ENCODE measurements around the gene ZBTB7B.

The ZBTB7B gene

GRCh38 chr1:155018617-155019348 is 16.2 kb downstream of the ZBTB7B start:
- no peak for DNase-seq

GRCh38 chr1:155019377-155020245 is 17.0 kb downstream of the ZBTB7B start:
- no peak for DNase-seq

- no peak for DNase-seq
These were observed 19.7 kb downstream of the ZBTB7B start for GRCh38 chr1:155022136-155022926.

- no peak for DNase-seq
These were observed 20.3 kb downstream of the ZBTB7B start for GRCh38 chr1:155022927-155023236.

- no peak for DNase-seq
These were observed 21.0 kb downstream of the ZBTB7B start for GRCh38 chr1:155023627-155024026.

GRCh38 chr1:155024315-155024714 is 21.7 kb downstream of the ZBTB7B start:
- no peak for DNase-seq

GRCh38 chr1:155026154-155026553 is 23.6 kb downstream of the ZBTB7B start:
- no peak for DNase-seq

- no peak for DNase-seq
These were observed 24.0 kb downstream of the ZBTB7B start for GRCh38 chr1:155026588-155026987.

- no peak for DNase-seq
These were observed 27.1 kb downstream of the ZBTB7B start for GRCh38 chr1:155029513-155030242.

GRCh38 chr1:155030243-155030795 is 27.7 kb downstream of the ZBTB7B start:
- no peak for DNase-seq

- no peak for DNase-seq
These were observed 28.3 kb downstream of the ZBTB7B start for GRCh38 chr1:155030899-155031298.

- DNase-seq = no peak
These were observed 30.3 kb downstream of the ZBTB7B start for GRCh38 chr1:155032886-155033285.

- DNase-seq = no peak
These were observed 30.9 kb downstream of the ZBTB7B start, which contains the start of the genes DCST1 and DCST2 for GRCh38 chr1:155033524-155033923. Gene DCST1 (plus strand): TSS chr1:155033824. CDS start chr1:155034037, 213 bp downstream. Gene DCST2 (minus strand): TSS chr1:155033781. CDS start chr1:155033701, 80 bp downstream.

GRCh38 chr1:155034318-155035208 is 32.0 kb downstream of the ZBTB7B start:
- DNase-seq = no peak

GRCh38 chr1:155035936-155036335 is 33.3 kb downstream of the ZBTB7B start:
- no peak for DNase-seq

- DNase-seq = no peak
These were observed 34.4 kb downstream of the ZBTB7B start for GRCh38 chr1:155037043-155037442.

- DNase-seq = no peak
These were observed 35.3 kb downstream of the ZBTB7B start for GRCh38 chr1:155037851-155038441.

GRCh38 chr1:155038602-155039307 is 36.2 kb downstream of the ZBTB7B start:
- DNase-seq = no peak

- no peak for DNase-seq
These were observed 36.7 kb downstream of the ZBTB7B start for GRCh38 chr1:155039308-155039669.
